GM12891 (cell line): ENCODE data around the gene NBEA.
"Not testable (repeated sequence)": the region's sequence is repeated elsewhere in the genome, so short reads cannot be mapped to it uniquely, and the experiment has no call there.

Experiments
- DNase-seq: peaks from one replicate; pipeline ENCODE4 v3.0.0; 2011; ENCODE audit warnings: low spot score; ENCODE audit not compliant: insufficient read length
- FAIRE-seq: peaks from 2 replicates; lab custom pipeline; 2011; peaks lifted over from hg19 to GRCh38; lab: Jason Lieb, UNC
- PAX5 ChIP-seq: IDR thresholded peaks from 2 replicates; pipeline ENCODE4 v1.6.1; 2011; ENCODE audit warnings: low read length, moderate library complexity, mild to moderate bottlenecking; ENCODE audit not compliant: insufficient read depth, severe bottlenecking
- POLR2A ChIP-seq: IDR thresholded peaks from 2 replicates; pipeline ENCODE4 v1.6.1; 2011; ENCODE audit warnings: low read depth, low read length, control low read depth
- POLR2AphosphoS5 ChIP-seq: IDR thresholded peaks from 2 replicates; pipeline ENCODE4 v1.6.1; 2011; ENCODE audit warnings: low read depth, low read length, control low read depth
- POU2F2 ChIP-seq: IDR thresholded peaks from 2 replicates; pipeline ENCODE4 v1.6.1; 2011; ENCODE audit warnings: low read depth, mild to moderate bottlenecking, control low read depth, low read length, moderate library complexity
- SPI1 ChIP-seq: IDR thresholded peaks from 2 replicates; pipeline ENCODE4 v1.6.1; 2011; ENCODE audit warnings: low read depth, low read length, control low read depth
- TAF1 ChIP-seq: IDR thresholded peaks from 2 replicates; pipeline ENCODE4 v1.6.1; 2011; ENCODE audit warnings: low read depth, low read length, control low read depth

The NBEA gene

DNA sequence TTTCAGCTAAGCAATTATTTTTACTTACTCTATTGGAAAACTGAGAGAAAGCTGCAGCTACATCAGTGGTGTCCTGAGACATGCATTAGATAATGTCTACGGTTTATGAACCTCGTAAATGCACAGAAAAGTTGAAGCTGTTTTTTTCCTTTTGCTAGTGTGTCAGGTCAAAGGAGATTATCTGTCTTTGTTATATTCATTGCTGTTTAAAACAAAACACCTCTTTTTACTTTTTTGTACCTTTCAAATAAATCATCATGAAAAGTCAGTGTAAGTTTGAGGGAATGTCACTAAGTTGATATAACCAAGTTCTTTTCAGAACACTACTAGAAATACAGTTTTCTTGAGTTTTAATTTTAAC lies 2.2 kb downstream of the NBEA start:
- no peak for FAIRE-seq
- no peak for DNase-seq
- no peak for TF ChIP-seq SPI1
- no peak for TF ChIP-seq TAF1
- no peak for TF ChIP-seq POLR2AphosphoS5
- TF ChIP-seq POU2F2 = no peak
- TF ChIP-seq POLR2A = no peak
- no peak for TF ChIP-seq PAX5

DNA sequence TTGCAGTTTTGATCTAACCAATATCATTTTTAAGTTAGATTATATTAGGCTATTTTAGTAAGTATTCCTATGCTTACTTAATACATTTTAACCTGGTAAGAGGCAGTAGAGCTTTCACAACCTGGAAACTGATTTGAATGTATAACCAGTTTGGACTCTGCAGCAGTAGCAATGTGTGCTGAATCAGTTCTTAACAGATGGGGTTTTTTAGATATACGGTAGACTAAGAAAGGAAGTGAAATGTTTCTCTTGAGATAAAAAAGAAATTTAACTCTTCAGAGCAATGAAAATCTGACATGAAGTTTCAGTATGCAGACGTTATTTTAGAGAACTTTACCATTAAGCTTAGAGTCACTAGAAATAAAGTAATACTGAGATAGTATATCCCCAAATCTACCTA lies 2.7 kb downstream of the NBEA start:
- TF ChIP-seq PAX5 (no peak), POLR2A (no peak), SPI1 (no peak), POU2F2 (no peak), TAF1 (no peak), POLR2AphosphoS5 (no peak)
- DNase-seq (no peak), FAIRE-seq (no peak)

DNA sequence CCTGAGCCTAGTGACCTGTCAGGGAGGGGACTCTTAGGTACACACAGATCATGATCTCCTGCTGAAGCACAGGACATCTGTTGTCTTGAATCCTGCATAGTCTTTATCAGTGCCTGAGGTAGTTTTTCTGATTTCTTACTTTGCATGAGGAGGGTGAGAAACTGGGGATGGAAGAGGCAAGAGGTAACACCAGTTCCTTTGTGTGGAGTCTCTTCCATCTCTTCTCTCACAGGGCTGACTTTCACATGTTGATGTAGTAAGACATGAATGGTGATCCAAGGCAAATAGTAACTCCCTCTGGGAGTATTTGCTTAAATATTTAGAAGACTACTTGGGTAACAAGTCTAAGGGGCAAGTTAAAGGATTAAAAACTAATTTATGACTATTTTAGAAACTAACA lies 9.5 kb downstream of the NBEA start:
- FAIRE-seq (no peak), DNase-seq (no peak)
- TF ChIP-seq SPI1 (no peak), TAF1 (no peak), PAX5 (no peak), POLR2AphosphoS5 (no peak), POU2F2 (no peak), POLR2A (no peak)

- DNase-seq (no peak), FAIRE-seq (no peak)
- TF ChIP-seq POLR2AphosphoS5 (no peak), TAF1 (no peak), POU2F2 (no peak), SPI1 (no peak), PAX5 (no peak), POLR2A (no peak)
These were observed 17.4 kb downstream of the NBEA start for GRCh38 chr13:34959489-34959888.

- TF ChIP-seq SPI1 (no peak), POLR2AphosphoS5 (no peak), POU2F2 (no peak), PAX5 (no peak), TAF1 (no peak), POLR2A (no peak)
- FAIRE-seq (no peak), DNase-seq (no peak)
These were observed 22.5 kb downstream of the NBEA start for GRCh38 chr13:34964558-34964957.

DNA sequence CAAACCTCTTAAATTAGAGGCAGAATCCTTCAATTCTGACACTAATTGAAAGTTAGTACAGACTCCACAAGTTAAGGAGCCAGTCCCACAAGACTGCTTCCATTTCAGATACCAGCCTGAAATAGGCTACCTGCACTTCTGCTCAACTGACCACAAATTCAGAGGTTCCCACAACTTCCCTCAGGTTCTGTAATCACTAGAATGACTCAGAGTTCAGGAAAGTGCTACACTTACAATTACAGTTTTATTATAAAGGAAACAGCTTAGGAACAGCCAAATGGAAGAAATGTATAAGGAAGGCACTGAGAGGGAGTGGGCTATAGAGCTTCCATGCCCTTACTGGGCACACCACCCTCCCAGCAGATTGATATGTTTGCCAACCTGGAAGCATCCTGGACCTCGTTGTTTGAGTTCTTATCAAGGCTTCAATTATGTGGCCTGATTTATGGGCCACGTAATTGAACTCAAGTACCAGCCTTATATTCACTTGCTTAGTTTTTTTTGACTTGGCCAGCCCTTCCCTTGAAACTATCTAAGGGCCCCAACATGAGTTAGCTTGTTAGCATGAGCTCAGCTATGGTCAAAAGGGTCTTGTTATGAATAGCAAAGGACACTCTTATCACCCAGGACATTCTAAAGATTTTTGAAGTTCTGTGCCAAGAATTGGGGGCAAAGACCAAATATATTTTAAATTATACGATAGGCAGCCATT lies 25.9 kb downstream of the NBEA start:
- FAIRE-seq (no peak), DNase-seq (no peak)
- no peak for TF ChIP-seq POU2F2
- TF ChIP-seq TAF1 = no peak
- TF ChIP-seq PAX5 = no peak
- TF ChIP-seq POLR2AphosphoS5 = no peak
- no peak for TF ChIP-seq POLR2A
- TF ChIP-seq SPI1 = no peak

DNA sequence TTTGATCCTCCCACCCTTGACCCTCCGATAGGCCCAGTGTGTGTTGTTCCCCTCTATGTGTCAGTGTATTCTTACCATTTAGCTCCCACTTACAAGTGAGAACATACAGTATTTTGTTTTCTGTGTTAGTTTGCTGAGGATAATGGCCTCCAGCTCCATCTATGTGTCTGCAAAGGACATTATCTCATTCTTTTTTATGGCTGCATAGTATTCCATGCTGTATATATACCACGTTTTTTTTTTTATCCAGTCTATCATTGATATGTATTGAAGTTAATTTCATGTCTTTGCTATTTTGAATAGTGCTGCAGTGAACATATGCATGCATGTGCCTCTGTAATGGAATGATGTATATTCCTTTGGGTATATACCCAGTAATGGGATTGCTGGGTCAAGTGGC lies 27.5 kb downstream of the NBEA start:
- DNase-seq, FAIRE-seq: not testable (repeated sequence)

DNA sequence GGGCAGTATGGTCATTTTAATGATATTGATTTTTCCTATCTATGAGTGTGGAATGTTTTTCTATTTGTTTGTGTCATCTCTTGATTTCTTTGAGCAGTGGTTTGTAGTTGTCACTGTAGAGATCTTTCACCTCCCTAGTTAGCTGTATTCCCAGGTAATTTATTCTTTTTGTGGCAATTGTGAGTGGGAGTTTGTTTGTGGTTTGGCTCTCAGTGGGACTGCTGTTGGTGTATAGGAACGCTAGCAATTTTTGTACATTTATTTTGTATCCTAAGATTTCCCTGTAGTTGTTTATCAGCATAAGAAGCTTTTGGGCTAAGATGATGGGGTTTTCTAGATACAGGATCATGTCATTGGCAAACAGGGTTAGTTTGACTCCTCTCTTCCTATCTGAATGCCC lies 28.9 kb downstream of the NBEA start:
- TF ChIP-seq POU2F2 (no peak), PAX5 (no peak), POLR2A (no peak), SPI1 (no peak), POLR2AphosphoS5 (no peak), TAF1 (no peak)
- FAIRE-seq = no peak
- no peak for DNase-seq

DNA sequence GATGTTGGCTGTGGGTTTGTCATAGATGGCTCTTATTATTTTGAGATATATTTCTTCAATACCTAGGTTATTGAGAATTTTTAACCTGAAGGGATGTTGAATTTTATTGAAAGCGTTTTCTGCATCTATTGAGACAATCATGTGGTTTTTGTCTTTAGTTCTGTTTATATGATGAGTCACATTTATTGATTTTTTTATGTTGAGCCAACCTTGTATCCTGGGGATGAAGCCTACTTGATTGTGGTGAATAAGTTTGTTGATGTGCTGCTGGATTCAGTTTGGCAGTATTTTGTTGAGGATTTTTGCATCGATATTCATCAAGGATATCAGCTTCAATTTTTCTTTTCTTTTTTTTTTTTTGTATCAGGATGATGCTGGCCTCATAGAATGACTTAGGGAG lies 29.4 kb downstream of the NBEA start:
- no peak for DNase-seq
- no peak for FAIRE-seq
- TF ChIP-seq TAF1 (no peak), POLR2A (no peak), PAX5 (no peak), POLR2AphosphoS5 (no peak), POU2F2 (no peak), SPI1 (no peak)

GRCh38 chr13:34985199-34985598 lies 43.1 kb downstream of the NBEA start:
- FAIRE-seq, DNase-seq: not testable (repeated sequence)

GRCh38 chr13:34988330-34988791 lies 46.3 kb downstream of the NBEA start:
- TF ChIP-seq POLR2A (no peak), SPI1 (no peak), POU2F2 (no peak), POLR2AphosphoS5 (no peak), TAF1 (no peak), PAX5 (no peak)
- FAIRE-seq = no peak
- DNase-seq = no peak
